Measurements from ENCODE around the gene MAP4K4.
"Not testable (repeated sequence)": the region's sequence is repeated elsewhere in the genome, so short reads cannot be mapped to it uniquely, and the experiment has no call there.

MAP4K4 gene

GRCh38 chr2:101770726-101771125 is 73.2 kb downstream of the MAP4K4 start:
- DNase-seq: peak; percentile 36

DNA sequence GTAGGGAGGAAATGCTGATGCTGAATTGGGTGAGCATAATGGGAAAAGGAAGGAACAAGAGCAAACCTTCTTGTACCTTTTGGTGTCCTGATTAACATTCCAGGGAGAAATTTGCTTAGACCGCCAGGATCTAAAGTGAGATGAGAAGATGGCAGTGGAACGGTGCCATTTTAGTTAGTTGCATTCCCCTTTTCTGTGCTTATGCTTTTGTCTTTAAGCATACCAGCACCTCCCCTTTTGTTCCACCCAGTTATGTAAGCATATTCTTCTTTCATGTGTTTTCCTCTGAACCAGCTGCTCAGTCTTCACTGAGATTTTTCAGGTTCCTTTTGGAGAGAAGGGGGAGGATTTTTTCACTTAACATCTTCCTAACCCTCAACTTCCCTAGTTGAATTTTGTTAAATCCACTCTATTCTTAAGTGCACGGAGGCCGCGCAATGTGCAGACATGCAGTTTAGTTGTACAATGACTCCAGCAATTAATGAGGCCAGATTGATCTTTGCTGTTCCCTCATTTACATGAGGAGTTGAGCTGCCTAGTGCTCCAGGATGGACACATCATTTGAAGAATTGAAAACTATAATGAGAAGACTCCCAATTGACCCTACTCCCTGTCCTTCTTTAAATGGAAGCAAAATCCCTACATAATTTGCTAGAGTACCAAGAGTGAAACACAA is 73.9 kb downstream of the MAP4K4 start:
- DNase-seq: no peak

- no peak for DNase-seq
Measured at GRCh38 chr2:101771910-101772321, 74.4 kb downstream of the MAP4K4 start.

DNA sequence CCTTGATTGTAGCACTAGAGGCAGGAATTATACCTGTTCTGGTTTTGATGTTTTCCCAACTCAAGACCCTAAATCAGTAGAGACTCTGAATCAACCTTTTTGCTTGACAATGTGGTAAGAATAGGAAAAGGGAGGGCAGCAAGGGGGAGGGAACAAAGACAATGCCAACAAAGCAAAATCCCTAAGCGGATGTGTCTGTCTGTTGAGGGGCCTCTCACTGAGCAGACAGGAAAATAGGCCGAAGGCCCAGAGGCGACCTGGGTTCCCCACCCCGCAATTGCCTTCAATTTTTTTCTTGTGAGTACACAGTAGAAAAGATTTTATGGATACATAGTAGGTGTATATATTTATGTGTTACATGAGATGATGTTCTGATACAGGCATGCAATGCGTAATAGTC is 75.6 kb downstream of the MAP4K4 start:
- DNase-seq: no peak

DNA sequence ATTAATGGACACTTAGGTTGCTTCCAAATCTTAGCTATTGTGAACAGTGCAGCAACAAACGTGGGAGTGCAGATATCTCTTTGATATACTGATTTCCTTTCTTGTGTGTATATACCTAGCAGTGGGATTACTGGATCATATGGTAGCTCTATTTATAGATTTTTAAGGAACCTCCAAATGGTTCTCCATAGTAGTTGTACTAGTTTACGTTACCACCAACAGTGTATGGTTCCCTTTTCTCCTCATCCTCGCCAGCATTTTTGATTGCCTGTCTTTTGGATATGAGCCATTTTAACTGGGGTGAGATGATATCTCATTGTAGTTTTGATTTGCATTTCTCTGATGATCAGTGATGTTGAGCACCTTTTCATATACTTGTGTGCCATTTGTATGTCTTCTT is 76.5 kb downstream of the MAP4K4 start:
- not testable (repeated sequence) for DNase-seq

DNA sequence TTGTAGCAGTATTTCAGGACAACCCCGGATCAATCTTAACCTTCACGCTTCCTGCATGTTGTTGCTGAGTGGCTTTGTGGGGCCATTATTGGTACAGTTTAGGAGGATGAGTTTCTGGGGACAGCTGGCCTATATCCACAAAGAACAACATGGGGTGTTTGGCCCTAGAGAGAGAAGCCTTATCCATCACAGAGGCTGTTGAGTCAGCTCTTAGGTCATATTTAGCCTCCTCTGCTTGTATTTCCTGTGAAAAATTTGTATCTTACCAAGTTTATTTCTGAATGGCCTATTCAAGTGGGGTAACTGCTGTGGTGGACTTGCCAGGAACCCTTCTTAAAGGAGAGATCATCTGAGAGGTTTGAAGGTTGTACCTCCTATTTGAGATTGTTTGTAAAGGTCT is 77.6 kb downstream of the MAP4K4 start:
- DNase-seq: no peak

DNA sequence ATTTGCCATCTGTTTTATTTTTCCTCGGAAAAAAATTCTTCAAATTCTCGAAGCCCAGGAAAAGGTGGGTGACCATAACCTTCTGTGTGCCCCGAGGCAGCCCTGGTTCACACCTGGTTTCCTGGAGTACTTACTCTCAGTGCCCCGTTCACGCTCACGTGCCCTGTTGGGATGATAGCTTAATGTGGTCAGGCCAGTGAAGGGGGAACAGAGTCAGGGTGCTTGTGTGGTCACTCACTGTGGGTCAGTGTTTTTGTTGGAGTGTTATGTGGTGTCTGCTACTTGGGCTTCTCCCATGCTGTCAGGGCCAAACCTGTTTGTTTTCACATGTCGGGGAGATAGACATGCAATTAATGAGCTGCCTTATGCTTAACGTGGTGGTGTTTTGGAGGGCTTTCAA is 78.1 kb downstream of the MAP4K4 start:
- no peak for DNase-seq

DNA sequence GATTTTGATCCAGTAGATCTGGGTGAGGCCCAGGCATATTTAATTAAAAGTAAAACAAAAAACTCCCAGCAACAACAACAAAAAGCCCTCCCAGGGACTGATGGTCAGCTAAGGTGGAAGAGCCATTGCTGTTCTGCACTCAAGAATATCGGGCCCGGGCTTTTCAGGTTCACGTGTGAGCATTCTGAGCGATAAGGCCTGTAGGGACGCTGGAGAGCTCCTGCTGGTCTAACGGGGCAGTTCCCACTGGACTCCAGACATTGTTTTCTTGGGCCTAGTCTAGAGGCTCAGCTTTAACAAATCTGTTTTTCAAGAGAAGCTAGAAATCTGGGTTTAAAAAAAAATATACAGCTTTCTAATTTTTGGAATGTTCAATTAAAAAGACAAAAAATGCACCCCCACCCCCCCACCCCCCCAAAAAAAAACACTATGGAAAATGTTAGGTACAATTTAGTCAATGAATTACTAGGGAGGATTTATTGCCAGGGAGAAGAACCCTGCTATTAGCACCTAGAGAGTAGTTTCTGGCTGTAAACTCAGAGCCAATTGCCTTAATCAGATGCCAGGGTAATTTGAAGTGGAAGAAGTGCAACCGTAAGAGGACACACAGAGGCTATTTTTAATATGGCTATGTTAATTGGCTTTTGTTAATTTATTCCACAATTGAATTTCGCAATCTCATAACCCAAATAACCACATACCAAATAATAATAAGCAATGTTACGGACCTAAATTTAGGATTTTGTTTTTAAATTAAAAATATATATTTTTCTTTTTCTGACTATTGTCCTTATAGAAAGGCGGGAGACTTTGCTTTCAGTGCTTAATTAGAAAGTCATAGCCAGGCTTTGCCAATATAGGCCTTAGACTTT is 78.9 kb downstream of the MAP4K4 start:
- peak; percentile 15 for DNase-seq

- DNase-seq: no peak
Measured at GRCh38 chr2:101777337-101777736, 79.8 kb downstream of the MAP4K4 start.

- no peak for DNase-seq
Measured at GRCh38 chr2:101778102-101778501, 80.6 kb downstream of the MAP4K4 start.

GRCh38 chr2:101779190-101779589 is 81.7 kb downstream of the MAP4K4 start:
- DNase-seq: no peak

- DNase-seq: no peak
Measured at GRCh38 chr2:101779656-101780055, 82.1 kb downstream of the MAP4K4 start.

- DNase-seq: no peak
Measured at GRCh38 chr2:101781326-101781725, 83.8 kb downstream of the MAP4K4 start.

DNA sequence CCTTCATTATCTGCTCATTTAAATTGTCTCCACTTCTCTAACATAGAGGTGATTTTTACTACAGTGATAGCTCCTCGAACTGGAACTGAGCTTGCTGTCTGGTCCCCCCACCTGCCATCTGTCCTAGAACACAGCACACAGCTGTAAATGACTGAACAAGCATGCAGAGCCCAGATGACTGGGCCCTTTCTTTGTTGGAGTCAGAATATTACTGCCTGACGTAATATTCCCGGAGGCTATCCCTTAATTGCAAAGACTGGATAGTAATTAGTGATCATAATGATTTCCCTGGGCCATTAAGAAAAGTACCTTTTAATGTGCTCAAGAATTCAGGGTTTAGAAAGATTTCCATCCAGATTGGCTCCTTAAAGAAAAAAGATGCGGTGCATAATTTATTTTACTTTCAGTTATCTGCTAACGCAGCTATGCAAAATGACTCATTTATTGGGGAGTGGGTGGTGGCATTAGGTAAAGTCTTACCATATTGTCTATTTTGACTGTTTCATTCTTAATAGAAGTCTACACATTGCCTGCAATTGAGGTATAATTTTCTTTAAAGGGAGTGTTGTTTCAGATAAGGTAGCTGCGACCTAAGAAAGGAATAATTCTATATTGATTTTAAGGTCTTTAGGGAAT is 84.4 kb downstream of the MAP4K4 start:
- DNase-seq: no peak

DNA sequence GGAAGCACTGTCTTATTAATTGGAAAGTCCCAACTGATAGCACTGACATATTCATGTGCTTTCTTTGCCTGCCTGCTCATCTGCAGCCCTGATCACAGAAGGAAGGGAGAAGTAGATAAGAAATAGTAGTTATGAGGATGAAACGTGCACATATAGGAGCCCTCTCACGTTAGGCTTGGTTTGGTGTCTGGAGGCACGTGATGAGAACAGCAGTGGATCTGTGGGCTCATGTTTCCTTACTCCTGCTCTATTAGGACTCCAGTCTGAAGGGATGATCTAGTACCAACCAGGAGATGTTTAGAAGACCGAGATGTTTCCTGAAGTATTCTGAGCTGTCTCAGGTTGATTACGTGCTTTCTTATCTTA is 84.9 kb downstream of the MAP4K4 start:
- no peak for DNase-seq

GRCh38 chr2:101787097-101787496 is 89.6 kb downstream of the MAP4K4 start:
- DNase-seq: no peak

GRCh38 chr2:101788565-101788964 is 91.1 kb downstream of the MAP4K4 start:
- no peak for DNase-seq

GRCh38 chr2:101788995-101789970 is 91.8 kb downstream of the MAP4K4 start:
- peak; percentile 31 for DNase-seq

DNA sequence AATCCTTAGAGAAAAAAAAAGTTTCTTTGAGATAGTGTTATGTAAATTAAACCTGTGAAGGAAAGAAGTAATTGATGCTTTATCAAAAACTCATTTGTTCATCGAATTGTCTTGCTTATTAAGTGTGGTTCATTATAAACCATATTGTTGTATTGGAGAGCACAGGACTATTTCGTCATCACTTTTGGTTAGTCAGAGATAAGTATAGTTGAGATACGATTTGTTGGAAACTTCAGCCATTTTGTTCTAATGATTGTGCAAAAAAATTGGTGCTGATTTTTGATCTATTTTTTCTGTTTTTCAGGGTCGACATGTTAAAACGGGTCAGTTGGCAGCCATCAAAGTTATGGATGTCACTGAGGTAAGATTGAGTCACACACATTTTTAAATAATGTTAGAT is 92.9 kb downstream of the MAP4K4 start:
- no peak for DNase-seq

GRCh38 chr2:101790857-101791256 is 93.3 kb downstream of the MAP4K4 start:
- no peak for DNase-seq

DNA sequence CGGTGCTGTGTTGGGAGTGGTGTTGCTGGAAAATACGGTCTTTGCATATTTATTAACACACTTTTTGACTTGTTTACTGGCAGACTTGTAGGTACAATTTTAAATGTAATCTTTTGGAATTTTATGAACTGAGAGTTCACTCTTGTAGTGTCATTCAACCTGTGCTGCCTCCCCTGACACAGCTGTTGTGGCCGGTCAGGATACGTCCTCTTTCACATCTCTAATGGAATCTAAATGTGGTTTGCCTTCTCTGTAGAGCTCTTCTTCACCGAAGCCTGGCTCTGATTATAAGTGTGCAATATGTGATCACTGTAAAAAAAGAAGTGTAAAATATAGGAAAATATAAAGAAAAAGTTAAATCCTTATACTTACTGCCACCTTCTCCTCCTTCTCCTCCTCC is 94.7 kb downstream of the MAP4K4 start:
- DNase-seq: no peak

GRCh38 chr2:101793277-101793969 is 95.9 kb downstream of the MAP4K4 start:
- DNase-seq: no peak
